GM23248 (cell line): Measurements from ENCODE around the gene TMEM143.
"Not testable (repeated sequence)": the region's sequence is repeated elsewhere in the genome, so short reads cannot be mapped to it uniquely, and the experiment has no call there.

Experiments
- EZH2 ChIP-seq: fragments of 200-600 bp; sonication (generic); IDR thresholded peaks from 2 replicates; pipeline ENCODE4 v1.6.1; 2018; ENCODE audit warnings: antibody characterized with exemption, mild to moderate bottlenecking; ENCODE audit not compliant: insufficient read depth, poor library complexity, severe bottlenecking
- EZH2phosphoT487 ChIP-seq: fragments of 200-600 bp; sonication (generic); IDR thresholded peaks from 2 replicates; pipeline ENCODE4 v1.6.1; 2018; ENCODE audit warnings: antibody characterized with exemption, moderate library complexity, mild to moderate bottlenecking, low read depth; ENCODE audit not compliant: insufficient read depth

DNA sequence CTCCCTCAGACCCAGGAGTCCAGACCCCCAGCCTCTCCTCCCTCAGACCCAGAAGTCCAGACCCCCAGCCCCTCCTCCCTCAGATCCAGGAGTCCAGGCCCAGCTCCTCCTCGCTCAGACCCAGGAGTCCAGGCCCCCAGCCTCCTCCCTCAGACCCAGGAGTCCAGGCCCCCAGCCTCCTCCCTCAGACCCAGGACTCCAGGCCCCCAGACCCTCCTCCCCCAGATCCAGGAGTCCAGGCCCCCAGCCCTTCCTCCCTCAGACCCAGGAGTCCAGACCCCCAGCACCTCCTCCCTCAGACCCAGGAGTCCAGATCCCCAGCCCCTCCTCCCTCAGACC is 28.2 kb upstream of the TMEM143 start:
- TF ChIP-seq EZH2, EZH2phosphoT487: not testable (repeated sequence)
